GM18909 (cell line): ENCODE measurements around the gene YRDC.

Experiments
- ATAC-seq: cut with Tn5 transposase; IDR thresholded peaks from one replicate; pipeline ENCODE4 v1.9.1; 2021; ENCODE audit warnings: mild to moderate bottlenecking; ENCODE audit not compliant: unreplicated experiment, poor library complexity

Gene YRDC

DNA sequence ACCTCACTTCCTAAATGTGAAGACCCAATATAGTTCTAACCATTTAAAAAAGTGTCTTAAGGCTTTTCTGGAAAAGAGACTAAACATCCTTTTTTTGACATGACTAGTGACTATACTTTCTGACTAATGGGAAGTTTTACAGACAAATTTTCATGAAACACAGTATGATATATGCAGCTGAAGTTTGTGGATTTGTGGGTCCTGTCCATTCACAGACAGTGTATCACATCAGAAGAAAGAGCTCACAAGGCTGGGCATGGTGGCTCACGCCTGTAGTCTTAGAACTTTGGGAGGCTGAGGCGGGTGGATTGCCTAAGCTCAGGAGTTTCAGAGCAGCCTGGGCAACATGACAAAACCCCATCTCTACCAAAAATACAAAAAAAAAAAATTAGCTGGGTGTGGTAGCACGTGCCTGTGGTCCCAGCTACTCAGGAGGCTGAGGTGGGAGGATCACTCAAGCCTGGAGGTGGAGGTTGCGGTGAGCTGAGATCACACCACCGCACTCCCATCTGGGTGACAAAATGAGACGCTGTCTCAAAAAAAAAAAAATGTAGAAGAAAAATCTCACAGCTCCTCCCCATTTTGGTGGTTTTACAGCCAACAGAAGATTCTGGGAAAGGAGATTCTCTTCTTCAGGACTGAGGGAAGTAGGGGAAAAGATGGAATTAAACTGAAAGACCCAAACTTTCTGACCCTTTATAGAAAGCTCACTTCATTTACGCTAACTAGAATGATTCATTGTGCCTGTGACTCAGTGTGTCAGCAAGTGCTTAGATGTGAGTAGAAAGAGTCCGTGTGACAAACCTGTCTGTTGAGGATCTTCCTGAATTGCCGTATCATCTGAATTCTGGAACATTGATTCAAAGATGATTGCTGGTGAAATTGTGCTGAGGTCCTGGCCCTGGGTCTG is 15.2 kb upstream of the YRDC start:
- no peak for ATAC-seq

DNA sequence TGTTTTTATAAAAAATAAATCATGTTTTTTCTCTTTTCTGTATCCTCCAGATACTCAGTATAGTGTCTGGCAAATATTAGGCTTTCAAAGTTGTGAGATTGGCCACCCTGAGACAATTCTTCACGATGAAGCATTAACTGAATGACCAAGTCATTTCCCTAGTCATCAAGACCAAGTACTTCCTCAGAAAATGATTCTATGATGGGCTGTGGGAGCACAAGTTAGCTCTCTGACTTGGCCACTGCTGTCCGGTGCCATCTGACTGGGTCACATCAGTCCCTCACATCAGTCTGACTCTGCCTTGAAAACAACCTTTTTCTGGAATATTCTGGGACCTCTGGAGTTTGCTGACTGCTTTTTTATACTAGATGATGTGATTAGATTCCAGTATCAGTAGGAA is 13.5 kb upstream of the YRDC start:
- no peak for ATAC-seq

DNA sequence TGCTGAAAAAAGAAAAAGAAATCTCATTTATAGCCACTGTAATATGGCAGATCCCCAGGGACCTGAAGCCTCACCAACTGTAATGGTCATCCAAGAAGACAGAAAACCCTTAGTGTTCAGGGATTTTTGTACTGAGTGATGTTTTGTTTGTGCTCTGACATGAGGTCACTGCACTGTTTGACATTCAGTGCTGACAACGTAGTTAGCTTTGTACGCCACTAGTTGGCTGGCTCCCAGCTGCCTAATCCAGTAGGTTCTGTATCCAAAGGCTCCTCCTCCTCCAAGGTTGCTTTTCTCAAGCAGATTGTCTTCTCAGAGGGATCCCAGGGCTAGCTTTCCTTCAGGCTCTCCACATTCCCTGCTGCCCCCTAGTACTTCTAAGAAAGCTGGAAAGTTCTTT is 9.5 kb upstream of the YRDC start:
- ATAC-seq = no peak

DNA sequence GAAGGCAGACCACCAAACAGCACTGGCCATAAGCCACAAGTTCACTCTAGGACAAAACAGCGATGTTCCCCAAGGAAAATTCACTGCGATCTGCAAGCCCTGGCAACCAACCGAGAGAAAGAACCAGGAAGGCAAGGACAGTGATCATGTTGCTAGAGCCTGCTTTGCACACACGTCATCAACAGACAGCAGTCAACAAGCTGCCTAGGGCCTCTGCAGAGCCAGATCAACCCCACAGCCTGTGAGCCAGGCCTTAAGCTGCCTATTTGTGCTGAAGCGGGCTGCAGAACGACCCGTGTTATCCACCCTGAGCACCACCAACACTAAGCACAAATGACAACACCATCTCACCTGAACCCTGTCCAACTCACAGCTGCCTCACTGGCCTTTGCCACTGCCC is 6.2 kb upstream of the YRDC start:
- ATAC-seq = no peak

DNA sequence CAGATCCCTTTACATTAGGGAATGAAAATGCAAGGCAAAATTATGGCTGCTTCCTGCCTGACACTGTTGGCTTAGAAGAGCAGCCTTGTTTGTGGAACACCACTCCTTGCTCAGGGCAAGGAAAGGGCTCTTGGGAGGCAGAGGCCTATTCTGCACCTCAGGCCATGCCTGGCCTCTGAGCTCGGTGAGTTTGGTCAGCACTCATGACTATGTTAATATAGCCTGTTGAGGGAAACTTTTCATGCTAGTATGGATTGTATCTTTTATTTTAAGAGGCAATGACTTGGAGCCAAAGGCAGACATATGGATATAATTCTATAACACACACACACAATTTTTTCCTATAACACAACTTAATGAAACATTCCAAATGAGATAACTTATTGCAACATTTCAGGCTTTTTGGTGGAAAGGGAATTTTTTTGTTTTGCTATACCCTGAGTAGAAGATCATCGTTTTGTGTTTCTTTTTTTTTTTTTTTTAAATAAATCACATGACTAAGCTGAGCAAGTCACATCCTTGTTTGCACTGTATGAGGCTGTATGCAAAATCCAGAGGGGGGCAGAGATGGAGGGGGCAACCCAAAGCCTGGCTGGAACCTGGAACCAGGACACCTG is 5.6 kb upstream of the YRDC start:
- ATAC-seq = no peak

DNA sequence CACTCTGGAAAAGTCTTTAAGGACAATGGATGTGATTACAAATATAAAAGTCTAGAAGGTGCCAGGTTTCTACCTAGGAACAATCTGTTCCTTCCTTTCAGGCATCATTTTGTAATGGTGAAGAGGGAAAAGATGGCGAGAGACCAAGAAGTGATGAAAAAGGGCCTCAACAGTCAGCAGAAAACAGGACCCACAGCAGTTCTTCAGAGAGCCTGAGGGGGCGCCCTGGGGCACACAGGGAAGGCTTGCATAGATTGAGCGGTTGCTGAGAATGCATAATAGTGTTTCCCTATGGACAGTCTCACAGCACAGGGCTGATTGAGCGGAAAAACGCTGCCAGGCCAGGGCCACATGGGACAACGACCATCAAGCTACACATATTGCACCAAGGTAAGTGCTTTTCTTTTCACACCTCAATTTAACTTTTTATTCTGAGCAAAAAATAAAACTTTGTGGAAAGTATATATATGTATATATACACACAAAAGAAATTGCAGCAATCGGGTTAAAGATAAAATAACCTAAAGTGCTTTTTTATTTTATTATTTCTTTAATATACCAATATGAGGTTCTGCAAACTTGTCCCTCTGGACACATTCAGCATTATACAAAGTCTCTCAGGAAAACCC is 3.1 kb upstream of the YRDC start:
- ATAC-seq = peak; percentile 36

DNA sequence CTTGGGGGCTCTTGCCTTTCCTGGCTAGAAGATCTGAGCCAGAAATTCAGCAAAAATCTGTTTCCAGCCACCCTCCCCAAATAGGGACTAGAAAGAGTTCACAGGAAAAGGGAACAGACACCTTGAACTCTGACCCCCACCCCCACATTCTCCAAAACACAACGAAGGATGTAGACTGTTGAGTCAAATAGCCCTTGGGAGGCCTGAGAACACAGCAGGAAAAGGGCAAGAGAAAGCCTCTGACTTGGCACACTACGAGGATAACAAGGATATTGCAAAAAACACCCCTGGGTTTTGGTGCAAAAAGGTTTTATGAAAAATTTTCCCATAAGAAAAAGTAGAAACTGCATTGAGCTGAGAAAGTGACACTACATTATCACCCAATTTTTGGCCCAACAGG is 1.9 kb upstream of the YRDC start:
- no peak for ATAC-seq

DNA sequence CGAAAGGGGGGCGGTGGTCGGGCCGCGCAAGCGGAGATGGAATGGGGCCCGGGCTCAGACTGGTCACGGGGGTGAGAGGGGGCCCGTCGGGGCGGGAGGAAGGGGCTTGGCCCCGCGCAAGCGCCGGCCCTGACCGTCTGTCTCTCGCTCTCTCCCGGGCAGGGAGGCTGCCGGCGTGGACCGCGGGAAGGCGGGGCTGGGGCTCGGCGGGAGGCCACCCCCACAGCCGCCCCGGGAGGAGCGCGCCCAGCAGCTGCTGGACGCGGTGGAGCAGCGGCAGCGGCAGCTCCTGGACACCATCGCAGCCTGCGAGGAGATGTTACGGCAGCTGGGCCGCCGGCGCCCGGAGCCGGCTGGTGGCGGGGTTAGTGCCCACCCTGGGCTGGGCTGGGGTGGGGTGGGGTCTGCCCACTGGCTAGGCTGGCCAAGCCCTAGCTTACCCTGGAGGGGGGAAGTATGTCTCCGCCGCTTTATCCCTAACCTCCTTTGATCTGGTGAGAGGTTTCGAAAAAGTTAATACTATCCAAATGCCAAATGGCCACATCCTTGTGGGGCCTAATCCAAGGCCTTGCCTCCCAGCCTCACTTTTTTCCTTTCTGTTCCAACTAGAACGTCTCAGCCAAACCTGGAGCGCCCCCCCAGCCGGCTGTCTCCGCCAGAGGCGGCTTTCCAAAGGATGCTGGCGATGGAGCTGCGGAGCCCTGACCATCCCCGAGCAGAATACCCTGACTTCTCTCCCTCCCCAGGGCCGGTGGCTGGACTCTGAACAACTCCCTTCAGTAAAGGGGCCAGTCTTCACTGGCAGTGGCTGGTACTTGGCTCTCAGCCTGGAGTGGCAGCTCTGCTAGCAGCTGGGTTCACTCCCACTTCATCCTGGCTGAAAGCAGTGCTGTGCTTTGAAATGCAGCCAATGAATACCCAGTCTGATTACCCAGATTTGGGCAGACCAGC is 636 bp upstream of the YRDC start:
- ATAC-seq = peak; percentile 34

DNA sequence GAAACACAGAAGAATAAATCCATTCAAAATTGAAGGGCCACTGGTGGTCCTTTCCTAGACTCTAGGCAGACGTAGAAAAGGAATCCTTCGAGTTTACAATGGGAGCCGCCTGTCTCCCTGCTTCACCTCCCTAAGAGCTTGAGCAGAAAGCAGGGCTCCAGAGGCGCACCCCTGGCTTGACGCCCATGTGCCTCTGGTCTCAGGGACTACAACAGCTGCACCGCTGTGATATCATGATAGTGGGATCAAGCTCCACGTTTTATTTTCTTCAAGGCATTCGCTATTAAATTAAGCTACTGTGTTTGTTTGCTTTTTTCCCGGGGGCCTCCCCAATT is 821 bp downstream of the YRDC start:
- ATAC-seq = no peak

DNA sequence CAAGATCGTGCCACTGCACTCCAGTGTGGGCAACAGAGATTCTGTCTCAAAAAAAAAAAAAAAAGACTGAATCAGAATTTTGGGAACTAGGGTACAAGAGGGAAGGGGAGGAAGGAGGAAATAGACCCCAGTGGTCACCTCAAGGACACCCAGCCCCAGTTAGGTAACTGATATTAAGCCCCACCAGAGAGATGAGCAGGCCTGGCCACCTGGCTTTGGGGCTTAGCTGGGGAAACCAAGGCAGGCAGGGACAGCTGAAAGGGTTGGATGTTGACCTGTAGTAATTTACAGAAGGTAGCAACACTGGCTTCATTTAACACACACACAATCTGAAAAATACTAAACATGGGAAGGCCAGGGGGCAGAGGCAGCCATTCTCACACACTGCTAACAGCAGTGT is 5.6 kb downstream of the YRDC start:
- no peak for ATAC-seq

DNA sequence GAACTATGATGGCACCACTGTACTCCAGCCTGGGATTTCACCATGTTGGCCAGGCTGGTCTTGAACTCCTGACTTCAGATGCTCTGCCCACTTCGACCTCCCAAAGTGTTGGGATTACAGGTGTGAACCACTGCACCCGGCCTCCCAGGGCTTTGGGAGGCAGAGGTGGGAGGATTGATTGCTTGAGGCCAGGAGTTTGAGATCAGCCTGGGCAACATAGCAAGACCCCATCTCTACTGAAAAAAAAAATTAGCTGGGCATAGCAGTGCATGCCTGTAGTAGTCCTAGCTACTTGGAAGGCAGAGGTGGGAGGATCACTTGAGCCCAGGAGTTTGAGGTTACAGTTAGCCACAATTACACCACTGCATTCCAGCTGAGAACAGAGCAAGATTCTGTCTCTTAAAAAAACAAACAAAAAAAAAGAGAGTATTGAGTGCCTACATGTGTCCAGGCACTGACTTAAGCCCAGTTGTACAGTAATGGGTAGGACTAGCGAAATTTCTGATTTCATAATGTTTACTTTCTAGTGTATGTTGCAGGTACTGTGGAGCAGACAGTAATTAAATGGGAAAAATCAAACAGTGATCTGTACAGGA is 10.2 kb downstream of the YRDC start:
- ATAC-seq = no peak

DNA sequence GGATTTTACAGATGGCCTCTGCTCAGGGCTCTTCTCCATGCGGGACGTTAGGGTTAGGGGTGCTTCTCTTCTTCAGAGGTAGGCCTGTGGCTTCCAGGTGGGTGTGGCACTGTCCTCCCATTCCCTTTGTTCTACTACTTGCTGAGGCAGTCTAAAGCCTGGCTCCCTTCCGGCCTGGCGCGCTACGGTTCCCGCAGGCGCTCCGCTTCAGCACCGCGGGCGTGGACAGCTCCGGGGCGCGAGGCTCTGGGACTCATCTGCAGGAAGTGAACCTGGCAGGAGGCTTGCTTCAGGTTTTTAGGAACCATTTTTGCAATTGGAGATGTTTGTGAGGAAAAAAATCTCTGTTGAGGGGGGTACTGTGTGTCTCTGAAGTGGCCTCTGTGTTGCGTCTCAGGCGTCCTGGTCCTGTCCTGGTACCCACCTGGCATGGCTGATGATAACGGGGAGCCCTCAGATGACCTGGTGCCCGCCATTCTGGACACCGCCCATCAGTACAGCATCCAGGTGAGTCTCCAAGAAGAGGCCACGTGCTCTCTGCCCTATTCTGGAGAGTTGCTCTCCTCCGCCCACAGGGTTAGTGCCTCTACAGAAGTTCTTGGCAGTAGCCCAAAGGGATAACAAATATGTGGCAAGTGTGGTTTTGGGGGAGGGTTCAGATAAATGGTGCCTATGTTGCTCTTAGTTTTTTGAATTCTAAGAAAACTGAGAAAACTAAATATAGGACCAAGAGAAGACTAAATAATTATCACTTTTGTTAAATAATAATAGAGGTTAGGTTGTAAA is 12.5 kb downstream of the YRDC start:
- no peak for ATAC-seq

DNA sequence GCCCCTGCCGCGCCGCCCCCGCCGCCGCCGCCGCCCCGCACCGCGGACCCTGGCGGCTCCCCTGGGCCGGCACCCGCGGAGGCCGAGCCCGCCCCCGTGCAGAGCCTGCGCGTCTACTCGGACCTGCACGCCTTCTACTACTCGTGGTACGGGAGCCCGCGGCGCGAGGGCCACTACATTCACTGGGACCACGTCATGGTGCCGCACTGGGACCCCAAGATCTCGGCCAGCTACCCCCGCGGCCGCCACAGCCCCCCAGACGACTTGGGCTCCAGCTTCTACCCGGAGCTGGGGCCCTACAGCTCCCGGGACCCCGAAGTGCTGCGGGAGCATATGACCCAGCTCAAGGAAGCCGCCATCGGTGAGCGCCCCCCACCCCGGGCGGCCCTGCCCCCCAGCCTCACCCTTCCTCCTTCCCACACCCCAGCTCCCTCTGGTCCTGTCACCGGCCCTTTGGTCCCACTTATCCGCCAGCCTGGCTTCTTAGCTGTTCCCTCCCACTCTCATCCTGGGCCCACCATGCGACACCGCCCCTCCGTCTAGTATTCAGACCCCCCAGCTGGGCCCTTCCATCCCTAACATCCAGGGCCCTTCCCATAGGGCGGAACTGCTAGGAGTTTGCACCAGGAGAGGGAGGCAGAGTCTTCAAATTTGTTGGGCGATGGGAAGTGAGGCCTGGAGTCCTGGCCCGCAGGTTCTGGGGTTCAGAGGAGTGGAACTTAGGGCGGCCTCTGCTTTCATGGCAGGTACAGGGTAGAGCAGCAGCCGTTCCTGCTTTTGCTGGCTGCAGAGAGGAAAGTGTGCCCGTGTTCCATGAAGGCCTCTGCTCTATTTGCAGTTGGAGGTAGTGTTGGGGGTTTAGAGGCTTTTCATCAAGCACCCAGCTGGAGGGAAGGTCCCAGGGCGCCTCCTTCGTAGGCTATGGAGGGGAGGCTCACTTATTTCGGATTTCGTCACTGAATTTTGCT is 13.4 kb downstream of the YRDC start:
- ATAC-seq = no peak

DNA sequence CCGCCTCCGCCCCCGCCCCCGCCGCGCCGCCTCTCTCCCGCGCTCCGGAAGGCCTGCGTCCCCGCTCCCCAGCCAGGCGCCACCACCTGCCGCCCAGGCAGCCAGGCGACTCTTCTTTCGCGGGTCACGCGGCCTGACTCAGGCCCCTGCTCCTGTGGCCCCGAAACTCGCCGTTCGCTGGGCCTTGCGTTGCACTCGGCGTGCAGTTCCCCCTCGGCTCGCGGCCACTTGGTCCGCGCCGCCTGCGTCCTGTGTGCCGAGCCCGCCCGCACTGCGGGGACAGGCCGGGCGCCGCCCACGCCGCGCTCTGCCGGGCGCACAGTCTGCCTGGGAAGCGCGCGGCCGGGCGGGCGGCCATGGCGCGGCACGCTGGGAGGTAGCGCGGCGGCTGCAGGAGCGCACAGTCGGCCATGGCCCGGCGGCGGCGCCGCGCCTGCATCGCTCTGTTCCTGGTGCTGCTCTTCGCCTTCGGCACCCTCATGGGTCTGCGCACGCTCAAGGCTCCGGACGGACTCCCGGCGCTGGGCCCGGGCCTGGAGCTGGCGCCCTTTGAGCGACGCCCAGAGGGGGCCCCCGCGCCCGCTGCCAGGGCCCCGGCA is 14.1 kb downstream of the YRDC start, which contains the start of gene MANEAL:
MANEAL (plus strand) TSS at position 75 of the 599 bp plus-strand sequence; CDS start at position 411, 336 bp downstream.
- ATAC-seq = peak; percentile 55

DNA sequence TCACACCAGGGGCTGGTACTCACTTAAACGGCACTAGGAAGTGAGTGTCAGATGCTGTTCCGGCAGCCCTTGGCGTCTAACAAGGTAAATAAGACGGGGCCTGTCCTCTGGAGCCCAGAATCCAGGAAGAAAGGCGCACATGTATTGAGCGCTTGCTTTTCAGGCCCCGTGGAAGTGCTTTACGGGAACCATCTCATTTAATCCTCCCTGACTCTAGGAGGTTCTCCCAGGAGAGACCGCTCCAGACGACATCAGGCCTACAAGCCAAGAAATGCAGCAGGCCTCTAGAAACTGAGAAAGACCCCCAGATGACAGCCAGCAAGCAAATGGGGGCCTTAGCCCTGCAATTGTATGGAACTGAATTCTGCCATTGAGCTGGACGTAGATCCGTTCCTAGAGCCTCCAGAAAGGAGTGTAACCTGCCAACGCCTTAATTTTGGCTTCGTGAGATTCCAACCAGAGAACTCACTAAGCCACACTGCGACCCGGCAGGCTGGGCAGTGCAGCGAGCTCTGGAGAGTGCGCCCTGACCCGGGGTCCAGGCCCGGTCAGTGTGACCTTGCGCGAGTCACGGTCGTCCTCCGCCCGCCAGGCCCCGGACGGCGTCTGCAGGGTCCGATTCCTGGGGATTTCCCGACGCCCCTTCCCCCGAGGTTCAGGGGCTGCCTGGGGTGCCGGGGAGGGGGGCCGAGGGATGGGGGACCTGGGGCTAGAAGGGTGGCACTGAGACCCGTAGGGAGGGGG is 14.9 kb downstream of the YRDC start:
- ATAC-seq = no peak

DNA sequence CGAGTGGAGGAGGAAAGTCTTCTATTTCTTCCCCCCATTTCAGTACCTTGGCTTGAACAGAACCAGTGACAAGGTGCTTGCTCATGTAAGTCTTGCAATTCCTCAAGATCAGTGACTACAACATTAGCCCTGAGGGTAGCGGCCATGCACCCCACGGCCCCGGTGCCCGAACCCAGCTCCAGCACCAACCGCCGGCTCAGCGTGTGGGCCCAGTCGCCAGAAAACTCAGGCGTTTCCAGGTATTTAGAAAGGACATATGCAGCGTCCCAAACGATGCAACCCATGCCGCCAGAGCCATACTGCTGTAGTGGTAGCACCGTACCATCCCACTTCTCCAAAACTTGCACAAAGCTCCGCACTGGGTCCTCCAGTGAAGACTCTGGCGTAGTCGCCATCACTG is 25.5 kb downstream of the YRDC start:
- ATAC-seq = no peak

DNA sequence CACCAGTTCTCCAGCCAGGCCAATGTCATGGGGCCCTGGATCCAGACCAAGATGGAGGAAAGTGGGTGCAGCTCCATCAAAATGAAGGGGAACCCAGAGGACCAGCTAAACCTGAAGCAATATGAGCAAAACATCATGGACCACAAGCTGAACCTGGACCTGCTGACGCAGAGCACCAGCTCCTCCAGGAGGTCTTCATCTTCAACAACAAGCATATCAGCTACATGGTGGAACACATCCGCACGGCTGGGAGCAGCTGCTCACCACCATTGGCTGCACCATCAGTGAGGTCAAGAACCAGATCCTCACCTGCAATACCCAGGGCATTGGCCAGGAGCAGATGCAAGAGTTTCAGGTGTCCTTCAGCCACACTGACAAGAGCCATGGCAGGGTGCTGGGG is 29.4 kb downstream of the YRDC start:
- ATAC-seq = no peak
